K562 (cell line): ENCODE measurements around the gene HOXA13. TPM values are rescaled to one million over a fixed set of nuclear protein-coding genes. Genes with fewer than 3 reads are reported as not detected.

ENCODE experiments used
- ATAC-seq: fragments of 200-7000 bp; cut with Tn5 transposase; 3 replicates; pipeline ENCODE4 v1.9.1; 2020; ENCODE audit warnings: moderate library complexity
- BruUV-seq: library from RNA; stranded (reverse); fragments of 400-500 nt; replicated peaks from 2 replicates; lab custom pipeline; 2021; lab: Mats Ljungman, UMichigan
- CTCF ChIA-PET: fragments of 300-600 bp; formaldehyde crosslinking; extraction: SDS; loops from one replicate; lab custom pipeline; 2021; ENCODE audit warnings: low intra/inter-chr PET ratio; lab: Yijun Ruan, JAX
- POLR2A ChIA-PET: fragments of 300-600, 350-650 bp; sonication (Branson Sonifier 250); formaldehyde crosslinking; extraction: SDS; loops from one replicate; lab custom pipeline; 2021; ENCODE audit warnings: antibody characterized with exemption, inconsistent platforms; lab: Yijun Ruan, JAX
- DNase-seq, 4 experiments: peaks; one replicate each; pipeline versions ENCODE4 v3.0.0 to v3.0.0-alpha.2; 2011 to 2018; ENCODE audit warnings: low spot score in 3 of 4, mixed read lengths in 3 of 4; ENCODE audit errors: extremely low read depth in 1 of 4
- FAIRE-seq: peaks from 2 replicates; lab custom pipeline; 2011; peaks lifted over from hg19 to GRCh38; lab: Jason Lieb, UNC
- H2AFZ ChIP-seq: 2 replicates; pipeline ENCODE4 v1.6.0; 2011; ENCODE audit warnings: low read depth, low read length, control low read depth, inconsistent platforms
- H3K27ac ChIP-seq: fragments of 200-600 bp; 3 replicates; pipeline ENCODE4 v1.8.0; 2011; ENCODE audit warnings: low read depth, mild to moderate bottlenecking, control low read depth, inconsistent platforms, low read length, moderate library complexity, mixed read lengths; ENCODE audit errors: extremely low read depth
- H3K27me3 ChIP-seq, 2 experiments: fragments of 300-600 bp in 1 of 2; 2 replicates in 1 of 2; 3 replicates in 1 of 2; pipeline versions ENCODE4 v1.6.0 to v1.8.0; 2011; ENCODE audit warnings: inconsistent platforms in 2 of 2, low read length in 2 of 2, mild to moderate bottlenecking in 1 of 2, mixed read lengths in 1 of 2, moderate library complexity in 1 of 2; ENCODE audit not compliant: control insufficient read depth in 2 of 2, insufficient read depth in 2 of 2
- H3K36me3 ChIP-seq: fragments of 300-600 bp; 3 replicates; pipeline ENCODE4 v1.8.0; 2011; ENCODE audit warnings: mild to moderate bottlenecking, low read length, inconsistent platforms; ENCODE audit not compliant: control insufficient read depth, insufficient read depth
- H3K4me1 ChIP-seq, 2 experiments: fragments of 200-600 bp in 1 of 2; replicated peaks in 1 of 2; 2 replicates in 1 of 2; 3 replicates in 1 of 2; pipeline versions ENCODE4 v1.5.1 to v1.8.0; 2011; ENCODE audit warnings: inconsistent platforms in 2 of 2, low read length in 2 of 2, mild to moderate bottlenecking in 1 of 2, mixed read lengths in 1 of 2, moderate library complexity in 1 of 2; ENCODE audit not compliant: control insufficient read depth in 2 of 2, insufficient read depth in 2 of 2
- H3K4me2 ChIP-seq: 2 replicates; pipeline ENCODE4 v1.6.1; 2011; ENCODE audit warnings: low read length, control low read depth, inconsistent platforms, mixed read lengths; ENCODE audit not compliant: insufficient read depth
- H3K4me3 ChIP-seq: fragments of 200-600 bp; sonication (generic), shearing (Covaris generic); 2 replicates; pipeline ENCODE4 v1.5.1; 2016; ENCODE audit warnings: control low read depth, inconsistent platforms
- H3K79me2 ChIP-seq: fragments of 200-600 bp; 3 replicates; pipeline ENCODE4 v1.8.0; 2011; ENCODE audit warnings: low read length, inconsistent platforms; ENCODE audit not compliant: control insufficient read depth, insufficient read depth
- H3K9ac ChIP-seq, 2 experiments: 2 replicates each; pipeline versions ENCODE4 v1.6.0 to v1.6.1; 2011; ENCODE audit warnings: low read depth in 2 of 2, low read length in 2 of 2, control low read depth in 1 of 2, inconsistent platforms in 1 of 2, mild to moderate bottlenecking in 1 of 2, mixed read lengths in 1 of 2; ENCODE audit not compliant: insufficient read depth in 1 of 2
- H3K9me1 ChIP-seq: one replicate; pipeline ENCODE4 v1.6.0; 2011; ENCODE audit warnings: inconsistent platforms, mild to moderate bottlenecking, low read length, moderate library complexity; ENCODE audit not compliant: control insufficient read depth, insufficient read depth
- H3K9me3 ChIP-seq: replicated peaks from 2 replicates; pipeline ENCODE4 v1.5.1; 2011; ENCODE audit warnings: low read depth, low read length, inconsistent platforms; ENCODE audit not compliant: control insufficient read depth, insufficient read depth
- H4K20me1 ChIP-seq: replicated peaks from 2 replicates; pipeline ENCODE4 v1.6.1; 2011; ENCODE audit warnings: low read length, inconsistent platforms, mixed read lengths; ENCODE audit not compliant: control insufficient read depth, insufficient read depth
- BRD4 ChIP-seq: fragments of 200-600 bp; sonication (generic); IDR thresholded peaks from 2 replicates; pipeline ENCODE4 v1.6.1; 2017; ENCODE audit warnings: inconsistent platforms
- HMG20A ChIP-seq: fragments of 450-650 bp; formaldehyde crosslinking; conservative IDR thresholded peaks from 2 replicates; pipeline ENCODE4 v1.4.0; 2020; ENCODE audit warnings: mild to moderate bottlenecking, mixed read lengths
- JUN ChIP-seq, 2 experiments: sonication (generic) in 1 of 2; formaldehyde crosslinking in 1 of 2; IDR thresholded peaks; 2 replicates each; pipeline versions ENCODE4 v1.6.1 to v1.8.0; 2012 to 2022; ENCODE audit warnings: borderline replicate concordance in 2 of 2, mild to moderate bottlenecking in 2 of 2, improper control_type of control experiment in 1 of 2, low read depth in 1 of 2, low read length in 1 of 2, missing genetic modification reagents in 1 of 2
- KAT2B ChIP-seq: IDR thresholded peaks from one replicate; pipeline ENCODE4 v1.6.1; 2012; ENCODE audit warnings: low read depth, mild to moderate bottlenecking, control low read depth, inconsistent platforms, low read length, moderate library complexity
- KLF6 ChIP-seq: fragments of 250-450 bp; sonication (Bioruptor Pico); IDR thresholded peaks from 2 replicates; pipeline ENCODE4 v1.4.0; 2020; ENCODE audit warnings: mild to moderate bottlenecking, moderate library complexity, borderline replicate concordance
- NCOA4 ChIP-seq: fragments of 450-650 bp; IDR thresholded peaks from 2 replicates; pipeline ENCODE4 v1.6.1; 2018; ENCODE audit warnings: mild to moderate bottlenecking; ENCODE audit not compliant: partially characterized antibody
- NR1H2 ChIP-seq: sonication (generic); formaldehyde crosslinking; IDR thresholded peaks from 2 replicates; pipeline ENCODE4 v1.4.0; 2020; ENCODE audit warnings: mild to moderate bottlenecking, missing genetic modification reagents
- NR2C2 ChIP-seq, 2 experiments: fragments of 200-800 bp in 1 of 2; sonication (Bioruptor generic) in 1 of 2; sonication (generic) in 1 of 2; formaldehyde crosslinking in 1 of 2; IDR thresholded peaks; 2 replicates each; pipeline versions ENCODE4 v1.6.1 to v1.8.0; 2016 to 2022; ENCODE audit warnings: mild to moderate bottlenecking in 1 of 2, missing compliant biosample characterization in 1 of 2, missing genetic modification characterization in 1 of 2, missing genetic modification reagents in 1 of 2
- PRMT5 ChIP-seq: sonication (generic); formaldehyde crosslinking; IDR thresholded peaks from 2 replicates; pipeline ENCODE4 v1.5.0; 2020; ENCODE audit warnings: missing genetic modification reagents
- RBM15 ChIP-seq: fragments of 200-400 bp; formaldehyde crosslinking; IDR thresholded peaks from 2 replicates; pipeline ENCODE4 v1.6.1; 2018; ENCODE audit warnings: mild to moderate bottlenecking, low read length, moderate library complexity; ENCODE audit not compliant: insufficient read depth
- SMAD1 ChIP-seq: fragments of 150-350 bp; IDR thresholded peaks from 2 replicates; pipeline ENCODE4 v1.6.1; 2014; ENCODE audit warnings: low read length, low read depth; ENCODE audit not compliant: partially characterized antibody
- TCF3 ChIP-seq: sonication (generic); formaldehyde crosslinking; IDR thresholded peaks from 2 replicates; pipeline ENCODE4 v1.4.0; 2020; ENCODE audit warnings: mild to moderate bottlenecking, missing genetic modification reagents
- ZNF507 ChIP-seq: conservative IDR thresholded peaks from 2 replicates; pipeline ENCODE4 v1.6.1; 2017; ENCODE audit warnings: missing genetic modification characterization, missing compliant biosample characterization
- ZNF584 ChIP-seq: fragments of 200-800 bp; sonication (Bioruptor generic); IDR thresholded peaks from 2 replicates; pipeline ENCODE4 v1.6.1; 2016; ENCODE audit warnings: low read depth, mild to moderate bottlenecking, missing genetic modification characterization, missing compliant biosample characterization
- ZNF79 ChIP-seq: fragments of 250-450 bp; sonication (Bioruptor Pico); IDR thresholded peaks from 2 replicates; pipeline ENCODE4 v1.4.0; 2020; ENCODE audit warnings: low read depth, mild to moderate bottlenecking, moderate library complexity
- WGBS: fragments of 100-300 bp; shearing (Covaris generic); methylation state at CpG from one replicate; pipeline ENCODE4 v1.1.6; 2016; ENCODE audit warnings: low coverage, mixed read lengths; ENCODE audit not compliant: insufficient coverage; ENCODE audit errors: missing lambda C conversion rate; 5-methylcytosine and 5-hydroxymethylcytosine counted together
- in situ Hi-C: fragments of 300-500 bp; cut with MboI; formaldehyde crosslinking; loops from 4 replicates; pipeline ENCODE4 v1.15.0; 2018; ENCODE audit warnings: inconsistent platforms, mixed read lengths
- intact Hi-C: fragments of 100-400 bp; cut with micrococcal nuclease; formaldehyde crosslinking; loops from 2 replicates; pipeline ENCODE4 v1.14.2; 2022
- polyA plus RNA-seq, 8 experiments: library from polyadenylated mRNA; depleted of rRNA in 4 of 8; stranded (reverse) in 5 of 8; unstranded in 3 of 8; fragments of >200 nt; fragmentation: Nextera tagmentation in 2 of 8; fragmentation: Illumina TruSeq in 1 of 8; extraction: Ambion mirVana in 2 of 8; extraction: Trizol in 1 of 8; gene quantifications; 2 replicates each; pipeline versions ENCODE4 v1.2.1 to v1.2.3, GENCODE V29; 2011 to 2014; ENCODE audit warnings: inconsistent platforms in 1 of 8, missing spikeins in 1 of 8
- total RNA-seq, 7 experiments: library from RNA; depleted of rRNA in 6 of 7; stranded (reverse); fragments of >200 nt in 6 of 7; fragmentation: Illumina TruSeq in 2 of 7; extraction: Trizol in 2 of 7; gene quantifications; 2 replicates each; pipeline versions ENCODE4 v1.2.1 to v1.2.3, GENCODE V29; 2011 to 2021; ENCODE audit warnings: low replicate concordance in 1 of 7
- TF ChIP-seq, protein P1 (sequence below): fragments of 450-650 bp; conservative IDR thresholded peaks from 2 replicates; pipeline ENCODE4 v1.6.1; 2016; ENCODE audit warnings: missing genetic modification characterization, low read depth, mild to moderate bottlenecking, missing compliant biosample characterization, moderate library complexity
- TF ChIP-seq, protein P2 (sequence below): sonication (generic); formaldehyde crosslinking; IDR thresholded peaks from 2 replicates; pipeline ENCODE4 v1.8.1; 2023; ENCODE audit warnings: mild to moderate bottlenecking, missing genetic modification reagents

HOXA13 gene
- total and polyA plus RNA-seq, 9 of the 15 experiments (the other 6 are each of a cell fraction or from before 2014, with no cell fraction given) = not detected

DNA sequence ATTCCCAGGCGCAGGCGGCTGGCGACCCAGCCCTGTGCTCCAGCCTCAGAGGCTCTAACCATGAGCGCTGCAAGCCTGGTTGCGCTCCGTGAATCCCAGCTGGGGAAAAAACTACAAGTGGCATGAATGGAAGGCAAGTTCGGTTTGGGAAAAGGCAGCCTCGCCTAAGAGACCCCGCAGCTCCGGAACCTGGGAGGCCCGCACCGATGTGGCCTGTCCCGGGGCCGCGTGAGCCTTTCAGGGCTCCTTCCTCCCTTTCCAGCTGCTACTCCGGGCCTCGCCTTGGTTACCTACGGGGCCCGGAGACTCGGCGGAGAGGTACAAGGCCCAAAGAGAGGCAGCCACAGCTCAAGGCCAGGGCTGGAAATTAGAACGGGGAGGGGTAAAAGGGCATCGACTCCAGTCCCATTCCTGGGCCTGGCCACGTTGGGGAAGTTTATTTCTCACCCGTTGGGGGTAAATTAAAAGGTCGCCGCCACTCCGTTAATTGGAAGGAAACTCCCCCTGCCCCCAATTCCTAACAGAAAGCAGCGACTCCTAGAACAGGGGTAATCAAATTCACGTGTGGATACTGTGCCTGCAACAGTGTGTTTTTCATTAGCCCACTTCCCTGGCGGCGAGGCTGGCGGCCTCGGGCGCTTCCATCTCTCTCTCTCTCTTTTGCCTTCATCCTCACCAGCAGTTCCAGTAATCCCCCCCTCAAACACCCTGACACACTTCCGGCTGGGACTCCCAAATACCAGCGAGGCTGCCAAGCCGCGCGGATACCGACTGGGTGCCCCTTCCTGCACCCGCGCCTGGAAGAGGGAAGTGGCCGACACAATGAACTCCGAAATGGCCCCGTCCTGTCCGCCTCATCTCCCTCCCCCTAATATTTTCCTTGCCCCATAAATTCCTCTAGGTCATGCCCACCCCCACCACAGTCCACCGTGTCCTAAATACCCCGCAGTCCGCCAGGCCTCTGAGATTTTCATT lies 33.1 kb downstream of the HOXA13 start:
- in situ Hi-C loops (loop anchor here (5.0 to 25.0 kb wide), 4 partner anchors 655 to 1280 kb away; no protein-coding TSS in a partner anchor), intact Hi-C loops (no loop called here)
- Histone ChIP-seq H3K4me1 (peaks cover 0 to 13% of the 10 kb centered on the region in 2 experiments; a peak in 2 of 5 replicates), H3K9me1 (no peaks in the 10 kb centered on the region), H3K79me2 (no peaks in the 10 kb centered on the region), H3K4me3 (no peak overlapping the region), H2AFZ (no peak overlapping the region), H3K36me3 (no peaks in the 10 kb centered on the region), H3K27me3 (peaks cover 37 to 73% of the 10 kb centered on the region in 2 experiments), H4K20me1 (no peaks in the 10 kb centered on the region), H3K9me3 (no peaks in the 10 kb centered on the region), H3K4me2 (no peak overlapping the region), H3K27ac (no peak overlapping the region), H3K9ac (no peak overlapping the region)
- POLR2A ChIA-PET = no interaction called here
- 12% methylated on average over 36 of the region's 50 CpGs for WGBS
- ATAC-seq = no peak
- FAIRE-seq = no peak
- CTCF ChIA-PET = interaction anchor here (0.6 kb wide), 1 partner anchor 17 kb away, joined by 3 read pairs; no protein-coding TSS in a partner anchor
- DNase-seq = no peak
- BruUV-seq = no TSS peak
- TF ChIP-seq NR1H2 (no peak), ZNF79 (CRISPR knock-in tag) (no peak), NR2C2 (CRISPR knock-in tag; IDR thresholded peaks at IDR 0.05) (no peak), NR2C2 (tag; IDR thresholded peaks at IDR 0.05) (no peak), KLF6 (CRISPR knock-in tag) (no peak), JUN (IDR thresholded peaks at IDR 0.05; ENCODE audit: borderline replicate concordance, low read depth, low read length) (no peak), JUN (CRISPR knock-in tag; IDR thresholded peaks at IDR 0.05; ENCODE audit: borderline replicate concordance) (no peak), NCOA4 (no peak), KAT2B (no peak), RBM15 (no peak), SMAD1 (no peak), ZNF507 (tag) (no peak), PRMT5 (CRISPR knock-in tag) (no peak), HMG20A (CRISPR knock-in tag) (no peak), TCF3 (CRISPR knock-in tag) (no peak), ZNF584 (CRISPR knock-in tag) (no peak), BRD4 (no peak)
- TF ChIP-seq, protein P1, sequence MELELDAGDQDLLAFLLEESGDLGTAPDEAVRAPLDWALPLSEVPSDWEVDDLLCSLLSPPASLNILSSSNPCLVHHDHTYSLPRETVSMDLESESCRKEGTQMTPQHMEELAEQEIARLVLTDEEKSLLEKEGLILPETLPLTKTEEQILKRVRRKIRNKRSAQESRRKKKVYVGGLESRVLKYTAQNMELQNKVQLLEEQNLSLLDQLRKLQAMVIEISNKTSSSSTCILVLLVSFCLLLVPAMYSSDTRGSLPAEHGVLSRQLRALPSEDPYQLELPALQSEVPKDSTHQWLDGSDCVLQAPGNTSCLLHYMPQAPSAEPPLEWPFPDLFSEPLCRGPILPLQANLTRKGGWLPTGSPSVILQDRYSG (tag) = no peak
- TF ChIP-seq, protein P2, sequence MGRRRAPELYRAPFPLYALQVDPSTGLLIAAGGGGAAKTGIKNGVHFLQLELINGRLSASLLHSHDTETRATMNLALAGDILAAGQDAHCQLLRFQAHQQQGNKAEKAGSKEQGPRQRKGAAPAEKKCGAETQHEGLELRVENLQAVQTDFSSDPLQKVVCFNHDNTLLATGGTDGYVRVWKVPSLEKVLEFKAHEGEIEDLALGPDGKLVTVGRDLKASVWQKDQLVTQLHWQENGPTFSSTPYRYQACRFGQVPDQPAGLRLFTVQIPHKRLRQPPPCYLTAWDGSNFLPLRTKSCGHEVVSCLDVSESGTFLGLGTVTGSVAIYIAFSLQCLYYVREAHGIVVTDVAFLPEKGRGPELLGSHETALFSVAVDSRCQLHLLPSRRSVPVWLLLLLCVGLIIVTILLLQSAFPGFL (CRISPR knock-in tag) = no peak
